Epithelial cell of esophagus (primary cell): ENCODE measurements around the gene FRMPD2.
"Not testable (repeated sequence)": the region's sequence is repeated elsewhere in the genome, so short reads cannot be mapped to it uniquely, and the experiment has no call there.

Experiments used
- DNase-seq: peaks from one replicate; pipeline ENCODE4 v3.0.0; 2010; ENCODE audit warnings: low read depth
- H3K4me3 ChIP-seq: 2 replicates; pipeline ENCODE4 v1.5.1; 2011; ENCODE audit warnings: mild to moderate bottlenecking, low read length, control low read depth
- CTCF ChIP-seq: IDR thresholded peaks from 2 replicates; pipeline ENCODE4 v1.5.1; 2011; ENCODE audit warnings: low read depth, mild to moderate bottlenecking, low read length, control low read depth, inconsistent platforms; ENCODE audit not compliant: insufficient read depth; ENCODE audit errors: missing control alignments

FRMPD2 gene

DNA sequence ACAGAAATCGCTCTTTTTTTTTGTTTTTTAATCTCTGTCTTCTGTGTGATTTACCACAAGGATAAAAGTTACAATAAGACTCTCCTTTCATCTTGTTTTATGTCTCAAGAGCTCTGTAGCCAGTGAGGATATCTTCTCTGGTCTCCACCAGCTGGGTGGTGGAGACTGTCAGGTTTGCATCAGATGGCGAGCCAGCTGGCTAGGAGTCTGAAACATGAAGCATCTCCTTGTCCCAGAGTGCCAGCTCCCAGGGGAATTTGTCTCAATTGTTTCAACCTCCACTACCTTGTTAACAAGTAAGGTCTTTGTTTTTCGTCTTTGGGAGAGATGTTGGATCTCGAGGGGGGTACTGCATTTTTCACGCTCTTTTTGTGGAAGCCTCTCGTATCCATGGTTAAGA is 47.3 kb downstream of the FRMPD2 start:
- TF ChIP-seq CTCF = no peak
- DNase-seq = no peak
- H3K4me3 ChIP-seq = no peak overlapping the region

GRCh38 chr10:48224979-48225560 is 49.4 kb downstream of the FRMPD2 start:
- no peak for DNase-seq
- no peak for TF ChIP-seq CTCF
- no peak overlapping the region for H3K4me3 ChIP-seq

DNA sequence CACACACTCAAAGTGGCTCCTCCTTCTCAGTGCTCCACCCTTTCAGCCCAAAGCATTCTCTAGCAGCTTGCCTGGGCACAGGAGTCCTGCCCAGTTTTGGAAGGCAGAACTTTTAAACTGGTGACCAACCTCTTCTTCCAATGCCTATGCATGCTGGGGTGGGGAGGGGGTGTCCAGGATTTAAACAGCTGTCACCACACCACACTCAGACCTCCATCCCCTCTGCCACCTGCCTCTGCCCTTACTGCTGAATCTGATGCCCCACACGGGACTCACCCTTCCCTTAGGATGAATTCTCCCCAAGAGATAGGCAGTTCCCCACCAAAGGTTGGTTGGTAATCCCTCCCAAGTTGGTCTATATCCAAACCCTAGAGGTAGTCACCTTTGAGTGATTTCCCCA is 50.2 kb downstream of the FRMPD2 start:
- H3K4me3 ChIP-seq = no peak overlapping the region
- no peak for DNase-seq
- TF ChIP-seq CTCF = no peak

- TF ChIP-seq CTCF = no peak
- no peak overlapping the region for H3K4me3 ChIP-seq
- no peak for DNase-seq
Observed at GRCh38 chr10:48221814-48222213, 52.7 kb downstream of the FRMPD2 start.

- DNase-seq = not testable (repeated sequence)
Observed at GRCh38 chr10:48221031-48221430, 53.5 kb downstream of the FRMPD2 start.

GRCh38 chr10:48219194-48219593 is 55.3 kb downstream of the FRMPD2 start:
- TF ChIP-seq CTCF = no peak
- no peak for DNase-seq
- H3K4me3 ChIP-seq = no peak overlapping the region

More at GRCh38 chr10:48221031-48221430, 53.5 kb downstream of the FRMPD2 start:
- H3K4me3 ChIP-seq = not testable (repeated sequence)

DNA sequence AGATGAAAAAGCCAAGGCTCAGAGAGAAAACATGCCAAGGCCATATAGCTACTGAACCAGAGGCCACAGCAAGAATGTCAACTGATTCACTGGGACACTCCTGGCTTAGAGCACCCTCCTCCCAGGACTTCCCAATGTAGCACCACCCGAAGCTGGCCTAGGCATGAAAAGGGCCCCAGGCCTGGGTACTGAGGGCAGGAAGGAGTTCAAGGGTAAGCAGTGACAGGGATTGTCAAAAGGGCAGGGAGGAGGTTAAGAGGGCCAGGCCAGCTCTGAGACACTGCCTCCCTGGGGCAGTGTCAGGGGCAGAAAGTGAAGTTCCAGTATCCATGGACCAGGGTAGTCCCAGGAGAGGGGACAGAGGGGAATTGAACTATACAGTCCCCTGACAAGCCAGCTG is 57.8 kb downstream of the FRMPD2 start:
- no peak for DNase-seq
- TF ChIP-seq CTCF = no peak
- no peak overlapping the region for H3K4me3 ChIP-seq
